Stimulated activated CD8-positive, alpha-beta memory T cell treated with anti-CD3 and anti-CD28 coated beads, Interleukin-4, amount 100 ng/mL, for 48 hours (primary cell): ENCODE measurements around the gene DBN1.

Experiments
- DNase-seq: peaks from one replicate; pipeline ENCODE4 v3.0.0-alpha.2; 2020

The DBN1 gene

DNA sequence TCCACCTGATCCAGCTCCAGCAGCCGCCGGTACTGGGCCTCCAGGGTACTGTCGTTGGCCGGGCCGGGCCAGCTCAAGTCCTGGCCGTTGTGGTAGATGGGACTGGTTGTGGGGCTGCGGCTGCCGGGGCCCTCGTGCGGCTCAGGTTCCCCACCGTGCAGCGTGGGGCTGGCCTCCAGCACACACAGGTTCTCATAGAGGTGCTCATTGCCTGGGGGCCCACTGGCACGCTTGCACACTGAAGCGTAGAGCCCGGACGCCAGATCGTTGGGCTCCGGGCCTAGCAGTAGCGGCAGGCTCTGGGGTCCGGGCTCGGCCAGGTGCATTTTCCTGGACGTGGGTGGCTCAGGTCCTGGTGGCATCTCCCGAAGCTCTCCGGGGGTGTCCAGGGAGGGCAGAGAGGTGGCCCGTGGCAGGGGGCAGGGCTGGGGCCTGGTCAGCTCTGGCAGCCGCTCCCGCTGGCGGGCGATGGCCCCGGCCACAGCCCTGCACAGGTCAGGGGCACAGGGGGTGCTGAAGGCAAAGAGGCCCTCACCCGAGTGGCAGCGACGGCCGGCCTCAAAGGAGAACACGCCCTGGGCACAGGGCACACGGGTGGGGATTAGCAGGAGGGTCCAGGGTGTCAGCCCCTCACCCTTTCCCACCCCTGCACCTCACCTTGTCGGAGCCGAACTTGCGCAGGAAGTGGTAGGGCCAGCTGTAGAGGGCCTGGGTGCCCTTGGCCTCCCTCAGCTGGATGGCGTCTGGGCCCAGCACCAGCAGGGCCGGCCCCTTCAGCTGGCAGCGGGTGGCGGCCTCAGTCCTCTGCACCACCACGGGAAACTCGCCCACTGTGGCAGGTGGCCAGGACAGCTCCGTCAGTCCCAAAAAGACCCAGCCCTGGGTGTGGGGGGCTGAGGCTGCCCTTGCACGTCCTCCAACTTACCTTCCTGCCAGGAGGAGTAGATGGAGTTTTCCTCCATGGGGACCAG lies 30.9 kb upstream of the DBN1 start:
- DNase-seq, result no peak

GRCh38 chr5:177503351-177504085 lies 30.1 kb upstream of the DBN1 start:
- no peak for DNase-seq

- DNase-seq, result no peak
Measured at GRCh38 chr5:177502886-177503285, 29.5 kb upstream of the DBN1 start.

DNA sequence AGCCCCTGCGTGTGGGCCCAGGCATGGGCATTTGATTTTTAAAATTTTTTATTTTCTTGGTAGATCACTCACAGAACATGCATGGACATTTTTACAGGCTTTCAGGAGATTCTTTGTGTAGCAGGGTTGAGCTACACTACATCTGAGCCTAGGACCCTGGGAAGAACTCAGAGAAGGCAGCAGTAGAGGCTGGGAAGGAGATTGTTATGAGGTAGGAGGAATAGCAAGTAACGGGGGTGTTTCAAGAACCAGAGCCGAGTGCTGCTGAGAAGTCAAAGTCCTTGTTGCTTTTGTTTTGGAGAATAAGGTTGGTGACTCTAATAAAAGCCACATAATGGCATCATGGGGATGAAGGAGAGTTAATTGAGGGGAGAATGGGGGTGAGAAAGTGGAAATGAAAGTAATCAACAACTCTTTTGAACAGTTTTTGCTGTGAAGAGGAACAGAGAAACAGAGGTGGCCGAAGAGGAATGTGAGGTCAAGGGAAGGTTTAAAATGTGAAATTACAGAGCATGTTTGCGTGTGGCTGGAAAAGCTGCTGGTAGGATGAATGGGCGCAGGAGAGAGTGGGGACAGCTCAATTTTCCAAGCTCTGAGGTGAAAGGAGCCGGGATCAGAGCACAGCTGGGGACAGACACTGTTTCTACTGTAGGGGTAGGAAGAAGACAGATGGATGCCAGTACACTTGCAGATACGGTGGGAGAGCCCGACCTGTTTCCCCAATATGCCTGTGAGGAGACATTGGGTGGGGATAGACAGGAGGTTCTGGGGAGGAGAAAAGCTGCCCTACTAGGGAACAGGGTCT lies 28.6 kb upstream of the DBN1 start:
- no peak for DNase-seq

DNA sequence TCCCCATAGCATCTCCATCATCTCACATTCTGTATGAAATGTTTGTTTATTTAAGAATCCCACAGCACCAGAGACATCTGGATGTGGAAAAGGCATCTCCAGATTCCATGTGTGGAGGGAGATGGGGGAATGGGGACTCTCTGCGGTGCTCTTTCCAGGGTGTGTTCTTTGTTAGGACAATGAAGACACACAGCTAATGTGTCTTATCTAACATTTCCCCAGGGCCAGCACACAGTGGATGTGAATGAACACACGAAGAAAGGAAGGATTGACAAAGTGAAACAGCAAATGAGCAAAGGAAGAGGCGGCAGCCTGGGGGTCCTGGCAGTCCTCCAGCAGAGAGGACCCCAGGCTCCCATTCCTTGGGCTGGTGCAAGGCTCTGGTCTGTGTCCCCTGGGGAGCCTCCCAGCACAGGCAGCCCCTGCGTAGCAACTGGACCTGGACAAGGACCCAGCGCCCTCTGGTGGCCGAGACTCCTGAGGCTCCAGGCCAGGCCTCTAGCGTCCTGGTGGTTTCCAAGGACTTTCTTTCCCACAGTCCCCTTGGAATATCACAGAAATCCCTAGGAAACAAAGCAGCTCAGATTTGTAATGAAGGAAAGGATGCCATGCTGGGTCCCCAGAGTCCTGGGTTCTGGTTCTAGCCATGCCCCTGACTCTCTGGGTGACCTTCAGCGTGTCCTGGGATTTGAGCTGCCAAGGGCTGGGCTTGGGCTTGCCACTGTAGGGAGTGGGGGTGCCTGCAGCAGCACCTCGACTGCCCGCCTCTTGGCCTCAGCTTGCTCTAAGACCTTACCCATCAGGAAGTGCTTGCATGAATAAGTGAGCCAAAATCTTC lies 27.5 kb upstream of the DBN1 start:
- DNase-seq, result peak; percentile 97

DNA sequence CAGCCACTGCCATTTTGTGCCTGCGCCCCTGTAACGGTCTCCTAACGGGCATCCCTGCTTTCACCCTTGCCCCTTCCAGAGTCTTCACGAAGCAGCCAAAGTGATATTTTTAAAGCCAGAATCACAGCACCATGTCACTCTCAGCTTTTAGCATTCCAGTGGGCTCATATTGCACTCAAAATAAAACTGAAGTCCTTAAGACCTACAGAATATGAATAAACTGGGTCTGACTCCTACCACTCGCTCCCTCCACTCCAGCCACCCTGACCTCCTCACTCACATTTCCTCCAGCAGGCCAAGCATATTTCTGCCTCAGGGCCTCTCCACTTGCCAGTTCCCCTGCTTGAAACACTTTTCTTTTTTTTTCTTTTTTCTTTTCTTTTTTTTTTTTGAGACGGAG lies 26.4 kb upstream of the DBN1 start:
- no peak for DNase-seq

DNA sequence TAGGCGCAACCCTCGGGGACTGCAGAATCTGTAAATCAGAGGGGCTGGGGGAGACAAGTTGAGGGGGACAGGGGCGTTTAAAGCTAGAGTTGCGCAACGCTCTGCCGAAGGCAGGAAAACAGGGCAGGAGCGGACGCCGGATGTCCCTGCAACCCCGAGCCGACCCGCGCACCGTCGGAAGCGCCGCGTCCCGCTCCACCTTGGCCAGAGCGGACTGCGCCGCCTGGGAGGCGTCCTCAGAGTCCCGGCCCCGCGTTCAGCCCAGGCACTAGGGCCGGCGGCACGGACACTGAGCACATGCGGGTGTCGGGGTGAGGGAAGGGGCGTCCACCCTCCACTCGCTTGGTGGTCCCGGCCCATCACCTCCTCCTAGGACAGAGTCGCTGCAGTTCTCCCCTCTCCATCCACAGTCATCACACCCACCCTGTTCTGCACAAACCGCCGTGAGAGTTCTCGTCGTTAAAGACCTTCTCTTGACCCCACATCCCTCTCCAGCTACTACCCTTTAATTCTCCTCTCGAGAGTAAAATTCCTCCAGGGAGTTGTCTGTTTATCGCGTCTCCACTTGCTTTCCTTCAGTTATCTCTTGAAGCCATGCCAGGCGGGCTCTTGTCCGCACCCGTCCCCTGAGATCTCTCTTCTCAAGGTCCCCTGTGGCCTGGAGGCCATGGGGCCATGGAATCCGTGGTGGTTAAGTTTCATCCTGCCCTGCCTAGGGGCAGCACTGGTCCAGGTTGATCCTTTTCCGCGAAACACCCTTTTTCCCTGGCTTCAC lies 24.8 kb upstream of the DBN1 start:
- peak; percentile 51 for DNase-seq

DNA sequence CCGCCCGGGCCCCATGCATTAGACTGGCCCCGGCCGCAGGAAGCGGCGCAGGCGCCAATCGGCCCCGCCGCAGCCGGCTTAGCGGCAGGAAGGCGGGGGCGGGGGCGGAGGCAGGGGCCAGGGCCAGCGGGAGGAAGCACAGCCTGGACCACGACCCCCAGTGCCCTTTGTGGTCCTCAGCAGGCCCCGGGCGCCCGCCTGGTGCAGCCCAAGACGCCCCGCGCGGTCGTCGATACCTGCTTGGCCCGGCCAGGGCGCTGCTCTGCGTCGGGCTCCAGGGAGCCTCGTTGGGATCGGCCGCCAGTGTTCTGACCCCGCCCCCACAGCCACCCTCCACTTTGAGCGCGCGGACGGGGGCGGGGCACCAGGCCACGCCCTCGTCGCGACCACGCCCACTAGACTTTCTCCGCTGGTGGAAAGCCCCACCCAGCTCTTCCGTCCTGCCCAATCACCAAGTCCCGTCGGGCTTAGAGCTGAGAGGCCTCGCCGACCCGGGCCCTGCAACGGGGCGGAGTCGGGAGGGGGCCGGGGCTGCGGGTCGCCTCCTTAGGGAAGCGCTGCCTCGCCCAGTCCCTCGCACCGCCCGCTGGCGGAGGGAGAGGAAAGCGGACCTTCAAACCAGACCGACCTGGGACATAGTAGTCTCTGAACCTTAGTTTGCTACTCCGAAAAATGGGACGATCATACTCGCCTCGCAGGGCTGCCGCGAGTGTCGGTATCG lies 24.0 kb upstream of the DBN1 start, which contains the start of gene PDLIM7:
TSS of gene PDLIM7 (minus strand) at position 313 of the 721 bp plus-strand sequence. CDS start 1,092 bp downstream, outside the sequence.
- peak; percentile 97 for DNase-seq

DNA sequence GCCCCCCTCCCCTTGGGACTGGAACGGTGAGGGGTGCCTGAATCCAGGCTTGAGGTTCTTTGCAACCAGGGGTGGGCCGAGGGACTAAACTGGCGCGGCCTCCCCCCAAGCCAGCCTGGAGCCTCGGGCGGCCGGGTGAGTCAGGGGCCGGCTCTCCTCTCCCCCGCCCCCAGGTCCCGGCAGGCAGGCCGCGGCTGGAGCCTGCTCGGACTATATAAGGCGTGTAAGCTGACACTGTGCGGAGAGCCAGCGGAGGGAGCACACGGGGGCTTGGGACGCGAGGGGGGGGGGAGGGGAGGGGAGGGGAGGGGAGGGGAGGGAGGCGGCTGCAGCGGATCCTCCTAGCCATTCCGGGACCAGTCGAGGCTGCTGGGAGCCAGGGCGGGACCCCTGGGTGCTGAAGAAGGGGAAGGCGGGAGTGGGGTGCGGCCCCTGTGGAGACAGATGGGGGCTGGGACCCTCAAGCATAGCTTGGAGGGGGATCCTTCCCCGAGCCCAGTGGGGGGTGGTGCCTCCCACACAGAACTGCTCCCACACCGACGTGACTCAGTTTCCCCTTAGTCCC lies 23.4 kb upstream of the DBN1 start:
- DNase-seq, result no peak

DNA sequence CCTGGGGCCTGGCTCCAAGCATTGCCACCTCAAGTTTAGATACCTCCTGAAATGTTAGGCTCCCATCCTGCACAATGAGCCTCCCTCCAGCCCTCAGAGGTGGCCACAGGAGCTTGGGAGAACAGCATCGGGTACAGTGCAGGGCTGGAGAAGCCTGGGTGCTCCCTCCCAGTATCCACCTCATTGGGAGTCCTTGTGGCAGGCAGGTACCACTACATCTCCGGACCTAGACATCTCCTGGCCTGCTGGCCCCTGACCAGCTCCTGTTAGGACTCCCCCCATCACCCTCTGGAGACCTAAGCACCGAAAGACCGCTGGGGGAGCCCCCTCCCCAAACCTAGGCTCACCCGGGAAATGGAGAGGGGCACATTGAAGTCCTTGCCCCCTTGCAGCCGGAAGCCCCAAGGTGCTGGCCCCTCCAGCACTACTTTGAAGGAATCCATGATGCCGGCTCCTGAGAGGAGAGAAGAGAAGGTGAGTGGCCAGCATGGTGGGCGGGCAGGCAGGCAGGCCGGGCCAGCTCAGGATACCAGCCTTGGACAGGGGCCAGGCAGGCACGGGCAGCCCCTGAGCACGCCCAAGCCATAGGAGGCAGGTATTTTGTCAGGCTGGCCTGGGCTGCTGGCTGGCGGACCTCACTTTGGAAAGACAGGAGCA lies 22.8 kb upstream of the DBN1 start:
- DNase-seq, result no peak

DNA sequence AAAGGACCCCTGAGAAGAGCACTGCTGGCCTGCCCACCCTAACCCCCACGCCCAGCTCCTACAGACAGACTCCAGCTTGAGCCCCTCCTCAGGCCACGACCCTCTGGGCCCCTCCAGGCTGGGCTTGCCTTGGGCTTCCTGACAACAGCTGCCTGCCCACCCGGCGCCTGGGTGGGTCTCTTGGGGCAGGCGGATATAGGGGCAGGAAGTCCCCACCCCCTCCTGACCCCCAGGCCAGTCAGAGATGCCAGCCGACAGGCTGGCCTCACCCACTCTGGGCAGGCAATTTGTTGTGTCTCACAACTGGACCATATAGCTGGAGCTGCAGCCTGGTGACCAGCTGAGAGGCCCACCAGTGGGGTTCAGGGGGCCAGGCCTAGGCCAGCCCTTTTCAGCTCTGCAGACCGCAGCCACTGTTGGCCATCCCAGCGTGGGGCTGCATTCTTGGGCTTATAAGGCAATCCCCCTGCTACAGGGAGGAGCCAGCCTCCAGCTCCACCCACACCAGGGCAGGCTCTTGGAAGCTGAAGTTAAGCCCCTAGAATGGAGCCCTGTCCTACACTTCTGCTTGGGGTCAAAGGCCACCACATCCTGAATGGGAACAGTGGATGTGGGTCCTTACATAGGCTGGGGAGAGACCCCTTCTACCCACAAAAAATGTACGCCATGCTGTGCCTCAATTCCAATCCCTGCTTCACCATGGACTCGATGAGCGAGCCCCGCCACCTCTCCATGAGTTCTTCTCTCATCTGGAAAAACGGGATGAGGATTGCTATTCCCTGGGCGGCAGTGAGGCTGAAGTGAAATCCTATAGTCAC lies 22.0 kb upstream of the DBN1 start:
- DNase-seq, result no peak

- peak; percentile 61 for DNase-seq
Measured at GRCh38 chr5:177494346-177495195, 21.1 kb upstream of the DBN1 start.

- DNase-seq, result no peak
Measured at GRCh38 chr5:177493795-177494345, 20.4 kb upstream of the DBN1 start.

DNA sequence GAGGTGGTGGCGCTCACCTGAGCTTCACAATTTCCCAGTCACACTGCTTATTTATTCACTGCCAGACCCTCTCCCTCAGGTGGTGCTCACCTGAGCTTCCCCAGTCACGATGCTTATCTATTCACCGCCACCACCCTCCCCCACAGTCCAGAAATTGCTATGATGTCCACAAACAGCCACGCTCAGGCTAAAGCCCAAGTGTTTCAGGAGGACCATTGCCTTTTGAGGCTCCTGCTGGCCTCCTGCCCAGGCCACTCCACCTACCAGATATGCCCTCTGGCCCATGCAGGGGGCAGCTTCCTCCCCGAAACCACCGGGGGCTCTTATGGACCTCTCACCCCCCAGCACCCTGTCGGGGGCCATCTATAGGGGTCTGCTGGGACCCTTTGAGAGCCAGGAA lies 19.4 kb upstream of the DBN1 start:
- DNase-seq, result no peak

GRCh38 chr5:177491983-177492746 lies 18.7 kb upstream of the DBN1 start:
- no peak for DNase-seq

- peak; percentile 69 for DNase-seq
Measured at GRCh38 chr5:177491429-177491945, 18.1 kb upstream of the DBN1 start.
